ENCODE measurements around the gene KCNAB2. TPM values are rescaled to one million over a fixed set of nuclear protein-coding genes. Genes with fewer than 3 reads are reported as not detected.
A peak's percentile ranks its signal among the peaks of the same experiment; 100 is the strongest.
"Not testable (repeated sequence)": the region's sequence is repeated elsewhere in the genome, so short reads cannot be mapped to it uniquely, and the experiment has no call there.

KCNAB2 gene
- total RNA-seq, 1 experiment from 2014 or later, result 14.4 TPM

DNA sequence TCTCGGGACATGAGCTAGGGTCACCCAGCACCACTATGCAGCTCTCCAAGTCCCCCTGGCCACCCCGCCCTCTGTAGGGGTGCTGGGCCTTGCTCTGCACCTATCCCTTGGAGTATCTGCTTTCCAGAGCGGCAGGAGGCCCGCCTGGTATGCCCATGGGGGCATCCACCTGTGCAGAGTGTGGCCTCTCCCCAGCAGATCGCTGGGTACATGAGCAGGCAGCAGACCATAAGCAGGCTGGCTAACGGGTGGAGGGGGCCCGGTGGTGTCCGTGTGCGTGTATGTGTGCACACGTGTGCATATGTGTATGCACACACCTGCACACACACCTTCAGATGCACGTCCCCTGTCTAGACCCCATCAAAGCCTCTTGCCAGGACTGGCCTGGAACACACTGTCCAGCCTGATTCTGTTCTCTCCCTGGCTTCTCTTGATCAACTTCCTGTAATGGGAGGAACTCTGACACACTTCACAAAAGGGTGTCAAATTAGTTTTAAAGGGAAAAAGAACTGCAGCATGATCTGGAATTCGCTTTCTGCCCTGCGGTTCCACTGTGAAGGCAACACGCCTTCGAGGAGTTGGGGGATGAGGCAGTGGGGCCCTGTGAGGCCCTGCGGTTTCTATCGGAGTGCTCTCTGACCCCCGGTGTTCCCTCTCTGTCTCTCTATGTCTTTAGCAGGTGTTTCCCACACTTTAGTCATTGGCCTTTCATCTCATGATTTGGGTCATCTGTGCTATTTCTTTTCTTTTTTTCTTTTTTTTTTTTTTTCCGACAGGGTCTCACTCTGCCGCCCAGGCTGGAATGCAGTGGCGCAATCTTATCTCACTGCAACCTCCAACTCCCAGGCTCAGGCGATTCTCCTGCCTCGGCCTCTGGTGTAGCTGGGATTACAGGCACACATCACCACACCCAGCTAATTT lies 36.3 kb upstream of the KCNAB2 start:
- DNase-seq (ENCODE audit: low spot score), result no peak

DNA sequence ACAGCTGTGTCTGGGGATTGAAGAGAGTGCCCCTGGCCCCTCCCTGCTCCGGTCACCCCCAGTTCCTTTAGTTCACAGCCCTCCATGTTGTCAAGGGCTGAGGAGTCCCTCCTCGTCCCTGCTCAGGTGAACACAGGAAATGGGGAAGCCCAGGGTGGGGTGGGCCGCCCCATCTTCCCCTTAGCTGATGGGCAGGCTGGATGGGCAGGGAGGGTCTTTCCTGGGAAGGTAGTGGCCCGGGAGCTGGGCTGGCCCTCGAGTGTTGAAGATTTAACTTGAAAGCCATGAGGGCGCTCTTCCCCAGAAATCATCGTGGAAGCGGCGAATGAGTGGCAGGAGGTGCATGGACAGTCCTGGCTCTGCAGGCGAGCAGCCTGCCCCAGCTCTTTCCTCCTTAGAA lies 35.1 kb upstream of the KCNAB2 start:
- no peak for DNase-seq (ENCODE audit: low spot score)

- no peak for DNase-seq (ENCODE audit: low spot score)
Measured at GRCh38 chr1:6011161-6011945, 34.3 kb upstream of the KCNAB2 start.

GRCh38 chr1:6011946-6012258 lies 33.8 kb upstream of the KCNAB2 start:
- no peak for DNase-seq (ENCODE audit: low spot score)

GRCh38 chr1:6012529-6013318 lies 33.0 kb upstream of the KCNAB2 start:
- DNase-seq (ENCODE audit: low spot score), result no peak

GRCh38 chr1:6013491-6013890 lies 32.2 kb upstream of the KCNAB2 start:
- DNase-seq (ENCODE audit: low spot score), result no peak

DNA sequence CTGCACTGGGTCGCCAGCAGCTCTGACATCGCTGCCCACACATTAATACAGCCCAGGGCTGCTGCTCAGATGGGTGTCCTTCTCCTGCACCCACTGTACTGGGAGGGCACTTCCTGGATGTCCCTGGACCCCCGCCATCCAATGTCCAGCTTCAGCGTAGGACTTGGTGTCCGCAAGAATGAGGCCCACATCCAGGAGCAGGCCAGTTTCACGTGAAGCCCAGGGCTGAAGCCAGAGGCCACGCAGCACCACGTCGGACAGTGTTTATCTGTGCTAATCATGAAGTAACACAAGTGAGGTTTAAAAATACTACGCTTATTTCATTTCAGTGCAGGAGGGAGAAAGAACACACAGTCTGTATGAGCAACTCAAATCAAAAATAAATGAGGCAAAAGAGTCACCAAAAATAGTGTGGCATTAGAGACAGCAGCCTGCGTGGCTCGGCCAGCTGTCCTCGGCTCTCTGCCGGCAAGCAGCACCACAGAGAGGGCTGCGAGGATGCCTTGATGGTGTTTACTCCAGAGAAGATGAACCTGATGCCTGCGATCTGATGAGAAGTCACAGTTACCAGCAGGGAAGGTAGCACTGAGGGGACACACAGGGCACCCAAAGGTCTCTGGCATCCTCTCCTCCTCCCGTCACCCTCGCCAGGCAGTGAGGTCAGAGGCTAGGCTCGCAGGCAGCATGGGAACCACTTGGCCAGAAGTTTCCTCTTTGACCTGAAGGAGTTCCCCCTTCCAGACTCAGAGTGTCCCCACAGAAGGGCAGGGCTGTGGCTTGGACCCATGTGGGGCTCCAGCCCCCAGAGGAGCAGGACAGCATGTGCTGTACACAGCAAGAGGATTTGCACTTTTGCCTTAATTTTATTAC lies 31.3 kb upstream of the KCNAB2 start:
- no peak for DNase-seq (ENCODE audit: low spot score)

GRCh38 chr1:6016191-6016865 lies 29.4 kb upstream of the KCNAB2 start:
- peak; percentile 70 for DNase-seq (ENCODE audit: low spot score)

GRCh38 chr1:6017654-6018053 lies 28.0 kb upstream of the KCNAB2 start:
- DNase-seq (ENCODE audit: low spot score), result not testable (repeated sequence)

GRCh38 chr1:6019166-6019845 lies 26.4 kb upstream of the KCNAB2 start:
- DNase-seq (ENCODE audit: low spot score), result no peak

DNA sequence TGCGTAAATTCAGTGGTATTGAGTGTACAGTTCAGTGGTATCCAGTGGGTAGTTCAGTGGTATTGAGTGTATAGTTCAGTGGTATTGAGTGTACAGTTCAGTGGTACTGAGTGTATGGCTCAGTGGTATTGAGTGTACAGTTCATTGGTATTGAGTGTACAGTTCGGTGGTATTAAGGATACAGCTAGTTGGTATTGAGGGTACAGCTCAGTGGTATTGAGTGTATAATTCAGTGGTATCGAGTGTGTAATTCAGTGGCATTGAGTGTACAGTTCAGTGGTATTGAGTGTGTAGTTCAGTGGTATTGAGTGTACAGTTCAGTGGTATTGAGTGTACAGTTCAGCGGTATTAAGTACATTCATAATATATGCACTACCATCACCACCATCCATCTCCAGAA lies 23.5 kb upstream of the KCNAB2 start:
- DNase-seq (ENCODE audit: low spot score), result no peak

GRCh38 chr1:6023346-6023745 lies 22.3 kb upstream of the KCNAB2 start:
- DNase-seq (ENCODE audit: low spot score), result no peak

DNA sequence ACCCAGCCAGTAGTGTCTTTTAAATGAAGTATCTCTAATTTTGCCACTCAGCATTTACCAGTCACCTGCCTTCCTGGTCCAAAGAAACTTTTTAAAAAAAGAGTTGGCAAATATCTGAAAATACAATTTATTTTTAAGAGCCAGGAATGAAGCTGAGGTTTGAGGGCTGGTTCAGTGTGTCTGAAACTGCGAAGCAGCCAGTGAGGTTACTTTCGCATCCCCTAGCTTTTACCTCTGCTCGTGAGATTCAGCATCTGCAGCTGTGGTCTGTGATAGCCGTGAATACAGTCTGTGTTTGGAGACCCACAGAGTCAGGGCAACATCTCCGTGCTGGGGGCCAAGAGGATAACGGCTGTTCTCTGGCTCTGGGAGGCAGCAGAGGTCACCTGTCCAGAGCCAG lies 21.3 kb upstream of the KCNAB2 start:
- DNase-seq (ENCODE audit: low spot score), result no peak

GRCh38 chr1:6025269-6026094 lies 20.2 kb upstream of the KCNAB2 start:
- DNase-seq (ENCODE audit: low spot score), result peak; percentile 51

GRCh38 chr1:6026095-6026809 lies 19.4 kb upstream of the KCNAB2 start:
- DNase-seq (ENCODE audit: low spot score), result peak; percentile 14

DNA sequence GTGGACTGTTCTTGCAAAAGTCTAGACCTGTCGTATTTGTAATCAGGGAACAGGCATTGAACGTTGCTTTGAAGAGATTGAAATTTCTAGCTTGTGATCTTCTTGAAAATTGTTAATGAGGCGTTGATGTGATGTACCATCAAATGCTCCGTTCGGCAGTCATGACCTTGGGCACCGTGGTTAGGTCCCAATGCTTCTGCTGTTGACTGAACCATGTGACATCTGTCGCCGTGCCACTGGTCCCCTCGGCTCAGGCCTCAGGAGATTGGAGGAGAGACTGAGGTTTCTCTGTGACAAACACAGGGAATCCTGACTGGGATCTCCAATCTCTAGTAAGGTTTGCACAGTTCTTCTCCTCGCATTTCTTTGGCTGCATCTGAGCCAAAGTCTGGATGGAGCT lies 18.1 kb upstream of the KCNAB2 start:
- no peak for DNase-seq (ENCODE audit: low spot score)

GRCh38 chr1:6028042-6028850 lies 17.4 kb upstream of the KCNAB2 start:
- DNase-seq (ENCODE audit: low spot score), result no peak

- DNase-seq (ENCODE audit: low spot score), result no peak
Measured at GRCh38 chr1:6029351-6029750, 16.3 kb upstream of the KCNAB2 start.

Data from A172 (cell line).